Astrocyte (in vitro differentiated cells and primary cell): ENCODE data around the gene BAG5. TPM values are rescaled to one million over a fixed set of nuclear protein-coding genes. Genes with fewer than 3 reads are reported as not detected.

ENCODE experiments used
- DNase-seq: peaks from one replicate; pipeline ENCODE4 v3.0.0-alpha.2; 2010; ENCODE audit warnings: low read depth
- FAIRE-seq: peaks from 2 replicates; lab custom pipeline; 2011; peaks lifted over from hg19 to GRCh38; lab: Jason Lieb, UNC
- H2AFZ ChIP-seq: 2 replicates; pipeline ENCODE4 v1.6.0; 2012; ENCODE audit warnings: low read depth, low read length, inconsistent platforms
- H3K27ac ChIP-seq: 2 replicates; pipeline ENCODE4 v1.5.1; 2011; ENCODE audit warnings: low read depth, low read length, inconsistent platforms
- H3K27me3 ChIP-seq: 2 replicates; pipeline ENCODE4 v1.6.0; 2011; ENCODE audit warnings: low read length, inconsistent platforms; ENCODE audit not compliant: insufficient read depth
- H3K36me3 ChIP-seq: 2 replicates; pipeline ENCODE4 v1.5.1; 2011; ENCODE audit warnings: low read length, inconsistent platforms; ENCODE audit not compliant: insufficient read depth
- H3K4me1 ChIP-seq: 2 replicates; pipeline ENCODE4 v1.5.1; 2011; ENCODE audit warnings: low read length, inconsistent platforms; ENCODE audit not compliant: insufficient read depth
- H3K4me2 ChIP-seq: 2 replicates; pipeline ENCODE4 v1.6.0; 2012; ENCODE audit warnings: low read length, inconsistent platforms
- H3K4me3 ChIP-seq: 2 replicates; pipeline ENCODE4 v1.5.1; 2011; ENCODE audit warnings: low read depth, mild to moderate bottlenecking, low read length, inconsistent platforms; ENCODE audit not compliant: insufficient read depth
- H3K79me2 ChIP-seq: 2 replicates; pipeline ENCODE4 v1.6.0; 2012; ENCODE audit warnings: mild to moderate bottlenecking, low read length, inconsistent platforms; ENCODE audit not compliant: insufficient read depth
- H3K9ac ChIP-seq: 2 replicates; pipeline ENCODE4 v1.6.0; 2012; ENCODE audit warnings: mild to moderate bottlenecking, low read length, inconsistent platforms
- H3K9me3 ChIP-seq: 2 replicates; pipeline ENCODE4 v1.5.1; 2012; ENCODE audit warnings: low read depth, mild to moderate bottlenecking, low read length, inconsistent platforms; ENCODE audit not compliant: insufficient read depth
- H4K20me1 ChIP-seq: 2 replicates; pipeline ENCODE4 v1.6.0; 2012; ENCODE audit warnings: low read length, inconsistent platforms; ENCODE audit not compliant: insufficient read depth
- H3K27ac Mint-ChIP-seq: one replicate; pipeline ENCODE4 v1.8.0; 2021; ENCODE audit warnings: mild to moderate bottlenecking, mixed read lengths; ENCODE audit not compliant: unreplicated experiment
- H3K27me3 Mint-ChIP-seq: one replicate; pipeline ENCODE4 v1.8.0; 2021; ENCODE audit warnings: low read depth, mixed read lengths; ENCODE audit not compliant: unreplicated experiment
- H3K36me3 Mint-ChIP-seq: one replicate; pipeline ENCODE4 v1.8.0; 2021; ENCODE audit warnings: low read depth, mixed read lengths; ENCODE audit not compliant: unreplicated experiment
- H3K4me1 Mint-ChIP-seq: one replicate; pipeline ENCODE4 v1.8.0; 2021; ENCODE audit warnings: low read depth, mixed read lengths; ENCODE audit not compliant: unreplicated experiment
- H3K4me3 Mint-ChIP-seq: one replicate; pipeline ENCODE4 v1.8.0; 2021; ENCODE audit warnings: mild to moderate bottlenecking, moderate library complexity, mixed read lengths; ENCODE audit not compliant: unreplicated experiment
- H3K9me3 Mint-ChIP-seq: one replicate; pipeline ENCODE4 v1.8.0; 2021; ENCODE audit warnings: mild to moderate bottlenecking, mixed read lengths; ENCODE audit not compliant: unreplicated experiment
- EZH2 ChIP-seq: IDR thresholded peaks from 2 replicates; pipeline ENCODE4 v1.6.1; 2012; ENCODE audit warnings: mild to moderate bottlenecking, low read length, inconsistent platforms; ENCODE audit not compliant: insufficient read depth
- total RNA-seq: library from RNA; stranded (reverse); gene quantifications from 2 replicates; pipeline ENCODE4 v1.2.1, GENCODE V29; 2021
- TF ChIP-seq, protein P1 (sequence below): IDR thresholded peaks from 2 replicates; pipeline ENCODE4 v1.5.1; 2011; ENCODE audit warnings: low read depth, mild to moderate bottlenecking, inconsistent platforms, low read length, moderate library complexity; ENCODE audit not compliant: insufficient read depth

BAG5 gene
- total RNA-seq, 1 donor from 2014 or later = 35.2 TPM

GRCh38 chr14:103543140-103543539, 19.3 kb downstream of the BAG5 start:
- H3K9ac ChIP-seq = no peak overlapping the region
- no peak overlapping the region for H3K4me3 Mint-ChIP-seq
- H3K9me3 Mint-ChIP-seq = no peaks in the 10 kb centered on the region
- no peaks in the 10 kb centered on the region for H3K27me3 Mint-ChIP-seq
- peaks cover 28% of the 10 kb centered on the region for H3K4me1 ChIP-seq
- no peaks in the 10 kb centered on the region for H3K9me3 ChIP-seq
- H3K27ac Mint-ChIP-seq = no peak overlapping the region
- H3K79me2 ChIP-seq = no peaks in the 10 kb centered on the region
- H4K20me1 ChIP-seq = peaks cover 13% of the 10 kb centered on the region
- H3K36me3 Mint-ChIP-seq = no peaks in the 10 kb centered on the region
- no peak overlapping the region for H3K27ac ChIP-seq
- no peaks in the 10 kb centered on the region for H3K36me3 ChIP-seq
- TF ChIP-seq, protein P1, sequence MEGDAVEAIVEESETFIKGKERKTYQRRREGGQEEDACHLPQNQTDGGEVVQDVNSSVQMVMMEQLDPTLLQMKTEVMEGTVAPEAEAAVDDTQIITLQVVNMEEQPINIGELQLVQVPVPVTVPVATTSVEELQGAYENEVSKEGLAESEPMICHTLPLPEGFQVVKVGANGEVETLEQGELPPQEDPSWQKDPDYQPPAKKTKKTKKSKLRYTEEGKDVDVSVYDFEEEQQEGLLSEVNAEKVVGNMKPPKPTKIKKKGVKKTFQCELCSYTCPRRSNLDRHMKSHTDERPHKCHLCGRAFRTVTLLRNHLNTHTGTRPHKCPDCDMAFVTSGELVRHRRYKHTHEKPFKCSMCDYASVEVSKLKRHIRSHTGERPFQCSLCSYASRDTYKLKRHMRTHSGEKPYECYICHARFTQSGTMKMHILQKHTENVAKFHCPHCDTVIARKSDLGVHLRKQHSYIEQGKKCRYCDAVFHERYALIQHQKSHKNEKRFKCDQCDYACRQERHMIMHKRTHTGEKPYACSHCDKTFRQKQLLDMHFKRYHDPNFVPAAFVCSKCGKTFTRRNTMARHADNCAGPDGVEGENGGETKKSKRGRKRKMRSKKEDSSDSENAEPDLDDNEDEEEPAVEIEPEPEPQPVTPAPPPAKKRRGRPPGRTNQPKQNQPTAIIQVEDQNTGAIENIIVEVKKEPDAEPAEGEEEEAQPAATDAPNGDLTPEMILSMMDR = no peak
- no peak for TF ChIP-seq EZH2
- no peak overlapping the region for H3K4me3 ChIP-seq
- peaks cover 7% of the 10 kb centered on the region for H3K4me1 Mint-ChIP-seq
- no peaks in the 10 kb centered on the region for H3K27me3 ChIP-seq
- H3K4me2 ChIP-seq = peak overlapping the region; percentile 22
- no peak overlapping the region for H2AFZ ChIP-seq
- FAIRE-seq = no peak
- DNase-seq = no peak

- no peak overlapping the region for H3K27ac ChIP-seq
- H3K9me3 Mint-ChIP-seq = no peaks in the 10 kb centered on the region
- FAIRE-seq (no peak), DNase-seq (no peak)
- H4K20me1 ChIP-seq = peaks cover 13% of the 10 kb centered on the region
- H3K27me3 ChIP-seq = no peaks in the 10 kb centered on the region
- TF ChIP-seq, protein P1 = no peak
- no peak for TF ChIP-seq EZH2
- no peaks in the 10 kb centered on the region for H3K27me3 Mint-ChIP-seq
- H3K4me2 ChIP-seq = peak overlapping the region; percentile 22
- no peak overlapping the region for H3K4me3 Mint-ChIP-seq
- H3K27ac Mint-ChIP-seq = no peak overlapping the region
- peaks cover 7% of the 10 kb centered on the region for H3K4me1 Mint-ChIP-seq
- no peak overlapping the region for H3K4me3 ChIP-seq
- no peak overlapping the region for H3K9ac ChIP-seq
- no peaks in the 10 kb centered on the region for H3K36me3 ChIP-seq
- H3K4me1 ChIP-seq = peaks cover 28% of the 10 kb centered on the region
- no peaks in the 10 kb centered on the region for H3K36me3 Mint-ChIP-seq
- H3K9me3 ChIP-seq = no peaks in the 10 kb centered on the region
- peak overlapping the region; percentile 32 for H2AFZ ChIP-seq
- H3K79me2 ChIP-seq = no peaks in the 10 kb centered on the region
These were observed 19.8 kb downstream of the BAG5 start for GRCh38 chr14:103542605-103543088.
